Cardiac septum (tissue), 1 donor: ENCODE measurements around the gene LRRC3. TPM values are rescaled to one million over a fixed set of nuclear protein-coding genes. Genes with fewer than 3 reads are reported as not detected.
A peak's percentile ranks its signal among the peaks of the same experiment; 100 is the strongest.

Experiments used
- DNase-seq: peaks from one replicate; pipeline ENCODE4 v3.0.0-alpha.2; 2020; ENCODE audit warnings: low spot score
- intact Hi-C: fragments of 100-400 bp; cut with DNase I; formaldehyde crosslinking; loops from one replicate; pipeline ENCODE4 v1.14.0; 2022
- total RNA-seq: library from RNA; stranded (reverse); fragmentation: NEBNext Ultra II Directional; extraction: Animal tissue kit (Norgen Biotek cat#: 25700); gene quantifications from one replicate; pipeline ENCODE4 v1.2.1, GENCODE V29; 2021
- donor health status: DM: no; HTN: no; CAD: no.

Gene LRRC3
- total RNA-seq, 1 donor from 2014 or later = 2.9 TPM

DNA sequence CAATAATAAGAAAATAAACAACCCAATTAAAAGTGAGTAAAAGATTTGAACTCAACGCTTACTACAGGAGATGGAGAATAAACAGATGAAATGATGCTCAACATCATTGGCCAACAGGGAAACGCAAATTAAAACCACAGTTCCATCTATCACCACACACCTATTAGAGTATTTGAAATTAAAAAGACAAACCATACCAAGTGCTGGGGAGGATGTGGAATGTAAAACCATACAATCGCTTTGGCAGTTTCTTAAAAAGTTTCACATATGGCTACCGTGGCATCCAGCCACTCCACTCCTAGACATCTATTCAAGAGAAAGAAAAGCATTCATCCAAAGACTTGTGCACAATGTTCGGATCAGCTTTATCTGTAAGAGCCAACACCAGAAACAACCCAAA is 1.3 kb upstream of the LRRC3 start:
- intact Hi-C loops = no loop called here
- DNase-seq = no peak

DNA sequence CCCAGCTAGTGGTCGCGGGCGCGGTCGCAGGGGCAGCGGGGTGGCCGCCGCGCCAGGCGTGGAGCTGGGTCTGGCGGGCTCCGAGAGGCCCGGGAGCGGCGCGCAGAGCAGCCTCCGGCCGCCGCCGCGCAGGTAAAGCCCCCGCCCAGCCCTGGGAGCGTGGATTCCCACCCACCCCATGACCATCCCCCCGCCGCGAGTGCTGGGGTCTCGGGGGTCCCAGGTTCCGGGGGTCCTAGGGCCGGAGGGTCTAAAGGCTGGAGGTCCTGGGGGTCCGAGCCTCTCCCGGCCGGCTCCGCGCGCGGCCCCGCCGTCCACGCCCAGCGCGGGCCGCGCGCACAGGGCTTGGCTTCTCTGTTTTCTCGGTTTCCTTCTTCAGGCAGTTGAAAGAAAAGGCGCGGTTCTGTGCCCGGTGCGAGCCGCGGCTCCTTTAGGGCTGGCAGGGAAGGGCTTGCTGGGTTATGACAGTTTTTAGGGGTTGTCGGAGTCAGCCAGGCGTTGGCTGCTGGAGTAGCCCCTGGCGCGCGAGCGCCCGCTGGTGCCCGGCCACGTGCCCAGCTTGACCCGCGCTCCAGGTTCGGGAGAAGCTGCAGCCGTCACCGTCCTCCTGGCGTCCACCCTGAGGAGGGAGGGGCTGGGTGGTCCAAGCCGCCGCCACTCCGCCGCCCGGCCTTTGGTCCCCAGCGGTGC is 359 bp downstream of the LRRC3 start:
- intact Hi-C loops = loop anchor here (5.0 kb wide), 1 partner anchor 118 kb away; the partner anchor contains the start of gene CFAP410
- DNase-seq = peak; percentile 81

DNA sequence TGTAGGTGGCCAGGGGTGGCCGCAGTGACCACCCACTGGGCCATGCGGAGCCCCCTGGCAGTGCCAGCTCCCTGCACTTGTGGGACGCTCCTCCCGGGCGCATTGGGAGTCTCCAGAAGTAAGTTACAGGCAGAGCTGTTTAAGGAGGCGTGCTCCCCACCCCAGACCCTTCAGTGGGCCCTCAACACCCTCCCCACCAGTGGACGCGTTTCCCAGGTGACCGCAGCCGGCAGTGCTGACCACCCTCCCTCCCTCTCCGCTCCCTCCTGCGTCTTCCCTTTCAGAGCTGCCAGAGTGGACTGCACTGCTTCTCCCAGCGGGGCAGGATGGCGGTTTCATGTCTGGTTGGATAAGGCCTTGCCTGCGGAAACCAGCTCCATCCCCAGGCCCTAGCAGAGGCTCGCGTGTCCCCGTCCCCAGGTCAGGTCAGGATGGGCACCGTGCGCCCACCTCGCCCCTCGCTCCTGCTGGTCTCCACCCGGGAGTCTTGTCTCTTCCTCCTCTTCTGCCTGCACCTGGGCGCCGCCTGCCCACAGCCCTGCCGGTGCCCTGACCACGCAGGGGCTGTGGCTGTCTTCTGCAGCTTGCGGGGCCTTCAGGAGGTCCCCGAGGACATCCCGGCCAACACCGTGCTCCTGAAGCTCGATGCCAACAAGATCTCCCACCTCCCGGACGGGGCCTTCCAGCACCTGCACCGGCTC is 1.1 kb downstream of the LRRC3 start:
- intact Hi-C loops = loop anchor here (5.0 kb wide), 1 partner anchor 119 kb away; the partner anchor contains the start of gene CFAP410
- DNase-seq = no peak

DNA sequence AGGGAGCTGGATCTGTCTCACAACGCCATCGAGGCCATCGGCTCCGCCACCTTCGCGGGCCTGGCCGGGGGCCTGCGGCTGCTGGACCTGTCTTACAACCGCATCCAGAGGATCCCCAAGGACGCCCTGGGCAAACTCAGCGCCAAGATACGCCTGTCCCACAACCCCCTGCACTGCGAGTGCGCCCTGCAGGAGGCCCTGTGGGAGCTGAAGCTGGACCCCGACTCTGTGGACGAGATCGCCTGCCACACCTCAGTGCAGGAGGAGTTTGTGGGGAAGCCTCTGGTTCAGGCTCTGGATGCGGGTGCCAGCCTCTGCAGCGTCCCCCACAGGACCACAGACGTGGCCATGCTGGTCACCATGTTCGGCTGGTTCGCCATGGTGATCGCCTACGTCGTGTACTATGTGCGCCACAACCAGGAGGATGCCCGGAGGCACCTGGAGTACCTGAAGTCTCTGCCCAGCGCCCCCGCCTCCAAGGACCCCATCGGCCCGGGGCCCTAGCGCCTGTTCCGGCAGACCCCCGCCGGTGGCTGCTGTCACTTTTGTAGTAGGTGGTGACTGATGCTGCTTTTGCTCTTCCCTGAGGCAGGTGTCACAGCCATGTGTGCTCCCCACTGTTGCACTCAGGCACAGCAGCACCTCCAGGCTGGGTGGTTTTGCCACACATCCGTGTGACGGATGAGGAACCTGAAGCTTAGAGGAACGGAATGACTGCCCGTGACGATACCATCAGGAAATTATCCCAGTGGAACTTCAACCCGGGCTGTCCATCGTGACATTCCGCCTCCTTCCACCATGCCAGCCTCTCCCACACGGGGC is 1.8 kb downstream of the LRRC3 start:
- DNase-seq = no peak
- intact Hi-C loops = loop anchor here (5.0 kb wide), 1 partner anchor 120 kb away; the partner anchor contains the start of gene CFAP410

DNA sequence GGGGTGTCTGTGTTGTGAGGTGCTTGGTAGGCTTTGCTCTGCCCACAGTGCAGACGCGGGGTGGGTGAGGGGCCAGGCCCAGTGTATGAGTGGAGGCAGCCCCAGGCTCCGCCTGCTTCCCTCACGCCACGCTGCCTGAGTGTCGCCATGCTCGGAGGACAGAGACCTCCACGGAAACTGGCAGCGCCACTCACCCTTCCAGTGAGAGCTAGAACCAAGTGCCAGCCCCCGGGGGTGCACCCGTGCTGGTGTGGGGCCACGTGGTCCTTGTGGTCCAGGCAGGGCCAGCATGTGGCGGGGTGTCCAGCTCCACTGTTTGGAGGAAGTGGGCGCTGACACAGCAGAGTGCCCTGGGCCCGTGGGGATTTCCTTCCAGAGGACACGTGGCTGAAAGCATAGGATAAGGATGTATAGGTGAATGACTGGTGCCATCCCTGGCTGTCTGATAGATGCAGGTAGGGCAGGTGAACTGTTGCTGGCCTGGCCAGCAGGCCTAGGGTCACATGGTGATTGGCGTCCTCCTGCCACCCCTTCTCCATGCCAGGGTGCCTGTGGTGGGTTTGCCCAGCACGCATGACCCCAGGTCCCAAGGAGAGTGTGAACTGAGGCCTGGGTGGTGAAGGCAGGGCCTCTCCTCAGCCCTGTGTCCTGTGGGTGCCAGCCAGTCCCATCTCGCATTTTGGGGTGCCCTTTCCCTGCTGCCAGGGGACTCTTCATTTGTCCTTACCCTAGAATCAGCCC is 3.8 kb downstream of the LRRC3 start:
- peak; percentile 70 for DNase-seq
- intact Hi-C loops = loop anchor here (5.0 kb wide), 1 partner anchor 122 kb away; the partner anchor contains the start of gene CFAP410

DNA sequence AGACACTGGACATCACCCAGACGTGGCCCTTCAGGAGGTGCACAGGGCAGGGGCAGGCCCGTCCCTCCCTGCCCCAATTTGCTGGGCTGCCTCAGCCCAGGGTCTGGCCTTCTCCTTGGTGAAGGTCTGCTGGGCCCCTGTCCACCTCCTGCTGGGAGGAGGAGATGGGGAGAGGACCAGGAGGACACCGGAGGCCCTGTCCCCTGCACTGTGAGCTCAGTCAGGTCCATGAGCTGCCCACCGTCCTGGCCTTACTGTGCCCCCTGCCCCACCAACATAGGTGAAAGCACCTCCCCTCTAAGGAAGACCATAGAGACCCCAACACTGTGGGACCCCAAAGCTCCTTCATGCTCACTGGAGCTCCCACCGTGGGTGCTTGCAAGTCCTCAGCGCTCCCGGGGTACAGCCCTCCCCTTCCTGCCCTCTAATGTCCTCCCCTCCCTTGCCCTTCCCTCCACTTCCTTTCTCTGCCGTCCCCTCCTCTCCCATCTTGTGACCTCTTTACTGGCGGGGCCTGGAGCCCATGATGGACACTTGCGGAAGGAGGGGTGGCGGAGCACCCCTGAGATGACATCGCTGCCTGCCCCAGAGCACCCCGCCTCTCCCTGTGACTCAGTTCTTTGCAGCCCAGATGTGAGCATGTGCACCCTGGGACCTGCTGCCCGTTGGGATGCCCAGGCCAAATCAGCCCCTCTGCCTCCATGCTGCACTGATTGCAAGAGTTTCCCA is 4.6 kb downstream of the LRRC3 start:
- intact Hi-C loops = loop anchor here (5.0 kb wide), 1 partner anchor 123 kb away; the partner anchor contains the start of gene CFAP410
- DNase-seq = no peak

DNA sequence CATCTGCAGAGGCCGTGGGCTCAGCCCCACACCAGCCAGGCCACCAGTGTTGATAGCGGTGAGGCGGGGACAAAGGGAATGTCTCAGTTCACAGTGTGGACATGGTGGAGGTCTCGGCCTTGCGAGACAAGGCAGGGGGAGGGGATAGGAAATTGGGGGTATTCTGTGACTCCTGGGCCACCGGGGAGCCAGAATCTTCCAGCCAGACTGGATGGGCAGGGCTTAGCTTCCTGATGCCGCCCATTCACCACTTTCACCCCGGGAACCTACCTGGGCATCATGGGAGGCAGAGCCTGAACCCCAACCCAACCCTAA is 5.1 kb downstream of the LRRC3 start:
- no peak for DNase-seq
- intact Hi-C loops = no loop called here

DNA sequence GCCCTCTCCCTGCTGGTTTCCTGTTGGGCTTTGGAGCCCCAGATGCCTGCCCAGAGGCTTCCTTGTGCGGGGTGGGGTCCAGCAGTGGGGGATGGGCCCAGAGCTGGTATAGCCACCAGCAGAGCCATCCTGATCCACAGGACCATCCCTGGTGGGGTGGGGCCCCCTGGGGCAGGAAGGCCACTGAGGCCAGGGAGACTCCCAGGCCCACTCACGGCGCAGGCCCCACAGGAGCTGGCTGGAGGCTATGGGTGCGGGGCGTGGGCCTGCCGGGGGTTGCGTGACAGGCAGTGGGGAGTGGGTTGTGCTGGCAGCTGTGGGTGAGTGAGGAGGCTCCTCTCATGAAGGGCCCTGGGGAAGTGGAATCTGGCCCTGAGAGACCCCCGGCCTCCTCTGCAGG is 5.7 kb downstream of the LRRC3 start:
- DNase-seq = no peak
- intact Hi-C loops = no loop called here

DNA sequence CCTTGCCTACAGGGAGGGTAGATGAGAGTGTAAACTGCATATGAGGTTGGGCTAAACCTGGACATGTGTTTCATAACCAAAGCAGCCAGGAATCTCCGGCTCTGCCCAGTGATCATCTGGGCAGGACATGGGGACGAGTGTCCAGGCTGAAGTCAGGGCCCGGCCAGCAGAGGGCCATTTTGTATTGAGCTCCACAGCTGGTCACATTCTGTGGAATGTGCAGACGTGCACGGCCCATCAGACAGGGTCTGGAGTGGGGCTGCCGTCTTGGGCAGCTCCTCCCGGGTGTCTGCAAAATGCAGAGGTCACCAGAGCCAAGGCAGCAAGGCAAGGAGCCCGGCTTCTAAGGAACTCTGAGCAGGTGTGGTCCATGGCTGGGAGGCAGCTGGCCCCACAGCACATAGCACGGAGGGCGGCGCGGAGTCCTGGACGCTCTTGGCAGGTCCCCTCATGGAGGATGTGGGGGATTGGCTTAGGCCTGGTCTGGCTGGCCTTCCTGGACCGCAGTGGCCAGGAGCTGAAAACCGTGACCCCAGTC is 6.2 kb downstream of the LRRC3 start:
- intact Hi-C loops = no loop called here
- DNase-seq = no peak

DNA sequence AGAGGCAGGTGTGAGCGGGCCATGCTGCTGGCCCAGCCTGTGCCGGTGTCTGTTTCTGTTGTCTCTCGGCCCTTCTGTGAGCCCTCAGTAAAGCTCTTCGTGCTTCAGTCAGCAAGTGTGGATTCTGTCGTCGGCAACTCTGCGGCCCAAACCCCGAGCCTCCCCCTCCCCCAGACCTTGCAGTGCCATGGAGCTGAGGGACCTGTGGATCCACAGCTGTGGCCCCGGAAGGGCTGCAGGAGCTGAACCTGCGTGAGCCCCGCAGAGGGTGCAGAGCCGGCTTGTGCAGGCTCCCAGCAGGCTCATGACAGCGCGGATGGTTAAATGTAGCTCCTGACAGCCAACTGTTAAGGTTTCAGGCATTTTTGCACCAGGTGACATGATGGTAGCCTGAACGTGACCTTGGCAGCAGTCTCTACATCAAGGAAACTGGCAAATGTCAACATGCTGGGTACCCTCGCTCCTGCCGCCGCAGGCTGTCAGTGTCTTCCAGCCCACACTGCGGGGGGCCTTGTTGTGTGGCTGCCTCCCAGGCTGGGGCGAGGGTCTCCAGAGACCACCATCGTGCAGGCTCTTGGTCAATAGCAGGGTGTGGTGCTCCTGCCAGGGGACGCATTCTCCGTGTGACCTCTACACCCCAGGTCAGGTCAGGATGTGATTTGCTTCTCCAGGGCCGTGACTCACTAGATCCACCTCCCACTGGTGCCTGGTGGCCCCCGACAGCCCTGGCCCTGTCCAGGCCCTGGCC is 7.0 kb downstream of the LRRC3 start:
- intact Hi-C loops = no loop called here
- DNase-seq = no peak

DNA sequence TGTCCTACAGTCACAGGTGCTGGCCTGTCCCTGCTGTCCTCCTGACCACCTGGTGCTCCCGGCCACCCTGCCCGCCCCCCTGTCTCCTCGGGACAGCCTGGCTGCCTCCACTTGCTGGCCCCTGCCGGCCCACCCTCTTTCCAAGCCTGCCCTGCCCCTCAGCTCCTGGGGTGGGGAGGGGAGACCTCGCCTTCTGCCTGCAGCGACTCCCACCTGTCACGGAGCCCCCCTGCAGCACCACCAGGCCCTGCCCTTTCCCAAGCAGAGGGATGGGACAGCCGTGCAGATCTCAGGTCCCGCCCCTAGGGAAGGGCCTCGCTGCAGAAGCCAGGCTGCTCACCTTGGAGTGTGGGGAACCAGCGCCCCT is 7.5 kb downstream of the LRRC3 start:
- intact Hi-C loops = no loop called here
- no peak for DNase-seq

DNA sequence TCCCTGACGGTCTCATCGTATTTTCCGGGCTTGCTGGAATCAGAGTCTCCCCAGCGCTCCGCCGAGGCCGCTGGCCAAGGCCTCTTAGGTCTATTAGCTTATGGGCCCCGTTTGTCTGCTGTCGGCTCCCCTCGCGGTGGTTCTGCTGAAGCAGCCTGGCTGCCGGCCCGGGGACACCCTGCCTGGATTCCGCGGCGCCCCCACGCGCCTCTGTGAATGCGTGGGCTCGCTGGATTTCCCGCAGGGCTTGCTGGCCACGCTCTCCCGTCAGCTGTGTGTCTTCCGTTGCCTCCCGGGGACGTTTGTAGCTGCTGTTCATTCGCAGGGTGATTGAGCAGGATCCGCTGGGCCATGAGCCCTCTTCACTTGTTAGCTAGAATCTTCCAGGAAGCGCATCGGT is 8.4 kb downstream of the LRRC3 start:
- intact Hi-C loops = no loop called here
- DNase-seq = no peak

DNA sequence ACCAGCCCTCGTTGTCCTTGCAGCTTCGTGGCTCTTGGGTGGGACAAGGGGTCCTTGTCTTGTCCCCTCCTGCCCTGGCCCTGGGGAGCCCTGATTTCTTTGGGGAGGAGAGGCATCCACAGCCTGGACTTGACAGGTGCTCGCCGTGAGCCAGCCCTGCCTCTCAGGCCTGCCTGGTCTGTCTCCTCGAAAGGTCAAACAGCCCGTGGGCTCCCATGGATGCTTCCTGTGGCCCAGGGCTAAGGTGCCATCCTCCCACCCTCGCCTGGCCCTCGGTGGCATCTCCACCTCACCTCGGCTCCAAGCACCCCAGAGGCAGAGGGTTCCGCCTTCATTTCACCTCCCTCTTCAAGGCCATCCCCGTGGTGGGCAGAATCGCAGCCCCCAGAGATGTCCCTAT is 9.0 kb downstream of the LRRC3 start:
- intact Hi-C loops = no loop called here
- DNase-seq = no peak

DNA sequence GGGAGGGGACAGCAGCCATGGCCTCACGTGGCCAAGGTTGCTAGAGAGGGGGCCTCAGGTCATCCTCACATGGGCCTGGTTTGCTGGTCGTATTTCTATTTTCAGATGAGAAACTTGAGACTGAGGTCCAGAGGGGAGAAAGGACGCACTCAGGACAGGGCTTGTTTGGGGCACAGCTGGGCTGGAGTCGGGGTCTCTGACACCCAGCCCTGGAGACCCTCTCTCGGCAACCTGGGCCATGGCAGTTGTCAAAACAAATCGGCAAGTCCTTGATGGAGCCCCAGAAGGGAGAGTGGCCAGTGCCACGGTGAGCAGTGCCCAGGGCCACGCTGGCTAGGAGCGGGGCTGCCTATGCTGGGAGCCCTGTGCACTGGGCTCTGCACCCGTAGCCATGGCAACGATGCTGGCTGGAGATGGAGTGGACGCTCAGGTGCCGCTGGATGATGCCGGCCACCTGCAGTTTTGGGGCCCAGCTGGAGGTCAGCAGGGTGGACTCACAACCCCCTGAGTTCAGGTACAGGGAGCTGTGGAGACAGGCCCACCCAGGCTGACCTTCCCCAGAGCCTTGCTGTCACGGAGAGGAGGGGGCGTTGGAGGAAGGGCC is 11.1 kb downstream of the LRRC3 start:
- DNase-seq = no peak
- intact Hi-C loops = no loop called here

DNA sequence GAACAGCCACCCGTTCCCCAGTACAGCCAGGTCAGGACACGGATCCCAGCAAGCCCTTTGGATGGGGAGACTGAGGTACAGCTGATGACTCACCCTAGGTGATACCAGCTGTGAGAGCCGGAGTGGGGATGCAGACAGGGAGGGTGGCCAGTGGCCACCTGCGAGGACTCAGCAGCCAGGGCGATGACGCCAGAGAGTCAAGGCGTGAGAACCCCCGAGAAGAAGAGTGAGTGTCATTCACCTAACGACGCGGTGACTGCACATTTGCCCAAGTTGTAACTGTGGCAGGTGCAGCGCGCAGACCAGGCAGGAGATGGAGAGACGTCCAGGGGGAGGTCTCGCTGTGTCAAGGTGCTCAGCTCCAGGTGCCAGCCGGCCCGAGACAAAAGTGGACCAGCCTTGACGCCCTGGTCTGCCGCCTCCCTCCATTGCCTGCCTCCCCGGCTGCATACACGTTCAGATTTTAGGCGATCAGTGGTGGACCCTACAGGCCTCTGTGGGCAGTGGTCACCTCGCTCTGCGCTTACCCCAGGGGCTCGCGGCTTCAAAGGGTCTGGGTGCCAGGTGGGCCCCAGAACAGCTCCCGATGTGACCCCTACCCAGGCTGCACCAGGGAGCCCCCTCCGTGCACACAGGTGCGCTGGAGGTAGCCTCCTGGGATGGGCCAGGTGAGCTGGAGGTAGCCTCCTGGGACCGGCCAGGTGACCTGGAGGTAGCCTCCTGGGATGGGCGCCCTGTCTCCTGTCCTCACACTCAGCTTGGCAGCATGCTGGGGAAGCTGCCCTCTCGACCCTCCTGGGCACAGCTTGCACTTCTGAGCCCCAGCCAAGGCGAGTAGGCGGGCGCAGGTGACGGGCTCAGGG is 11.9 kb downstream of the LRRC3 start:
- intact Hi-C loops = no loop called here
- DNase-seq = no peak

DNA sequence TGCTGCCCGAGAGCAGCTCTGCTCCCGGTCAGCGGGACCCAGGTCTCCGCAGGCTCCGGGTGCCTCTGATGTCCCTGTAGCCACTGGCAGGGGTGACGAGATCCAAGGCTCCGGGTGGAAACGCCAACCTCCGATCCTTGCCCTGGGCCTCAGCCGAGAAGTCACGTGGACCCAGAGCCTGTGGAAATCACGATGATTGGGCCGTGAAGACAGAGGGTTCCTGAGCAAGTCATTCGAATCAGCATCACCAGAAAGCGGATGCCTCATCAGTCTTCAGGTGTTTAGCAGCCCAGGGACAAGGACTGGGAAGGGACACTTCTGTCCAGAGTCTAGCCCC is 12.5 kb downstream of the LRRC3 start:
- no peak for DNase-seq
- intact Hi-C loops = no loop called here

DNA sequence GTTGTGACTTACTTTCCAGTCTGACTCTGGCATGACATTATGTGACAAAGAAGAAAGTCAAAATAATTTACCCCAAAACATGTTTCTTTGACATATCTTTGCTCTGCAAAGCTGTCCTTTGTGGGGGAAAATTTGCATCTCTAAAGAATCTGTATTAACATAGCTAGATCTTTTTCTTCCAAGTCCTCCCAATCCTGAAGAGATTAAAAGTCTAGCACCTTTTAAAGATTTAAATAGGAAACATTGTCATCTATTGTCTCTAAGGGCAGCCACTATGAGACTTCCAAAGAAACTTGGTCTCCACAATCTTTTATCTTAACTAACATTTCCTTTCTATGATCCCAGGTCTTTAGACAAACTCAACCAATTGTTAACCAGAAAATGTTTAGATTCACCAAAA is 16.0 kb downstream of the LRRC3 start:
- no peak for DNase-seq
- intact Hi-C loops = no loop called here
